Endothelial cell of umbilical vein (primary cell): ENCODE results near the gene RNGTT. TPM values are rescaled to one million over a fixed set of nuclear protein-coding genes. Genes with fewer than 3 reads are reported as not detected.

Source experiments
- BruUV-seq: library from RNA; stranded (reverse); fragments of 400-500 nt; replicated peaks from 2 replicates; lab custom pipeline; 2021; lab: Mats Ljungman, UMichigan
- CTCF ChIA-PET: fragments of 300-600, 350-600 bp; sonication (Branson Sonifier 250); formaldehyde crosslinking; loops from one replicate; lab custom pipeline; 2021; ENCODE audit warnings: antibody characterized with exemption, inconsistent platforms; lab: Charles Lee
- POLR2A ChIA-PET: fragments of 300-600, 350-600 bp; sonication (Branson Sonifier 250); formaldehyde crosslinking; loops from one replicate; lab custom pipeline; 2021; ENCODE audit warnings: antibody characterized with exemption, inconsistent platforms; lab: Charles Lee
- DNase-seq: peaks from one replicate; pipeline ENCODE4 v3.0.0-alpha.2; 2011; ENCODE audit warnings: low read depth, low spot score
- FAIRE-seq: peaks from 2 replicates; lab custom pipeline; 2011; peaks lifted over from hg19 to GRCh38; lab: Jason Lieb, UNC
- H2AFZ ChIP-seq: 2 replicates; pipeline ENCODE4 v1.6.0; 2012; ENCODE audit warnings: low read depth, low read length, control low read depth, inconsistent platforms
- H3K27ac ChIP-seq: 2 replicates; pipeline ENCODE4 v1.5.1; 2011; ENCODE audit warnings: low read depth, mild to moderate bottlenecking, control low read depth, low read length, moderate library complexity; ENCODE audit not compliant: insufficient read depth
- H3K27me3 ChIP-seq, 2 experiments: 2 replicates each; pipeline versions ENCODE4 v1.6.0 to v1.6.1; 2011; ENCODE audit warnings: low read length in 2 of 2, mixed read lengths in 1 of 2; ENCODE audit not compliant: control insufficient read depth in 2 of 2, insufficient read depth in 2 of 2
- H3K36me3 ChIP-seq, 2 experiments: 2 replicates in 1 of 2; 3 replicates in 1 of 2; pipeline ENCODE4 v1.5.1; 2011; ENCODE audit warnings: low read length in 2 of 2, mild to moderate bottlenecking in 1 of 2, moderate library complexity in 1 of 2; ENCODE audit not compliant: control insufficient read depth in 2 of 2, insufficient read depth in 2 of 2; ENCODE audit errors: extremely low read depth in 1 of 2
- H3K4me1 ChIP-seq: 3 replicates; pipeline ENCODE4 v1.5.1; 2011; ENCODE audit warnings: mild to moderate bottlenecking, low read length; ENCODE audit not compliant: control insufficient read depth, insufficient read depth; ENCODE audit errors: extremely low read depth
- H3K4me2 ChIP-seq: 2 replicates; pipeline ENCODE4 v1.6.1; 2011; ENCODE audit warnings: low read length, control low read depth, mixed read lengths; ENCODE audit not compliant: insufficient read depth
- H3K4me3 ChIP-seq, 3 experiments: fragments of 200-600 bp in 1 of 3; sonication (generic), shearing (Covaris generic) in 1 of 3; replicated peaks in 1 of 3; 2 replicates each; pipeline ENCODE4 v1.5.1; 2011 to 2016; ENCODE audit warnings: control low read depth in 3 of 3, low read length in 3 of 3, mild to moderate bottlenecking in 2 of 3, inconsistent platforms in 1 of 3, low read depth in 1 of 3, moderate library complexity in 1 of 3; ENCODE audit not compliant: insufficient read depth in 1 of 3
- H3K79me2 ChIP-seq: 2 replicates; pipeline ENCODE4 v1.6.0; 2012; ENCODE audit warnings: low read length, inconsistent platforms; ENCODE audit not compliant: control insufficient read depth, insufficient read depth
- H3K9ac ChIP-seq: replicated peaks from 2 replicates; pipeline ENCODE3; 2011; ENCODE audit warnings: low read length, control low read depth; ENCODE audit not compliant: insufficient read depth; ENCODE audit errors: extremely low read depth
- H3K9me1 ChIP-seq: replicated peaks from 3 replicates; pipeline ENCODE4 v1.6.0; 2011; ENCODE audit warnings: mild to moderate bottlenecking, low read length; ENCODE audit not compliant: control insufficient read depth, insufficient read depth; ENCODE audit errors: extremely low read depth
- H3K9me3 ChIP-seq: replicated peaks from 2 replicates; pipeline ENCODE4 v1.5.1; 2012; ENCODE audit warnings: low read length, inconsistent platforms; ENCODE audit not compliant: control insufficient read depth, insufficient read depth
- H4K20me1 ChIP-seq: replicated peaks from 2 replicates; pipeline ENCODE3; 2011; ENCODE audit warnings: mild to moderate bottlenecking, low read length; ENCODE audit not compliant: control insufficient read depth, insufficient read depth; ENCODE audit errors: extremely low read depth
- CTCF ChIP-seq, 2 donors: IDR thresholded peaks; 1 replicate in 1 of 2; 2 replicates in 1 of 2; pipeline ENCODE4 v1.5.1; 2011; ENCODE audit warnings: low read length in 2 of 2, mild to moderate bottlenecking in 2 of 2, moderate library complexity in 2 of 2, control low read depth in 1 of 2, inconsistent platforms in 1 of 2, low read depth in 1 of 2; ENCODE audit not compliant: insufficient read depth in 1 of 2; ENCODE audit errors: extremely low read depth in 1 of 2
- EZH2 ChIP-seq: IDR thresholded peaks from 2 replicates; pipeline ENCODE4 v1.6.1; 2012; ENCODE audit warnings: borderline replicate concordance, low read depth, mild to moderate bottlenecking, moderate library complexity, low read length, inconsistent platforms; ENCODE audit not compliant: severe bottlenecking
- FOS ChIP-seq: IDR thresholded peaks from 2 replicates; pipeline ENCODE4 v1.6.1; 2011; ENCODE audit warnings: mild to moderate bottlenecking, low read length, moderate library complexity, borderline replicate concordance; ENCODE audit not compliant: insufficient read depth
- GATA2 ChIP-seq: IDR thresholded peaks from 2 replicates; pipeline ENCODE4 v1.7.0; 2011; ENCODE audit warnings: low read depth, mild to moderate bottlenecking, moderate library complexity, mixed read lengths, low read length; ENCODE audit not compliant: insufficient read length, insufficient read depth
- JUN ChIP-seq: IDR thresholded peaks from 2 replicates; pipeline ENCODE4 v1.6.1; 2011; ENCODE audit warnings: borderline replicate concordance, low read depth; ENCODE audit not compliant: insufficient read length, insufficient read depth
- MAX ChIP-seq: IDR thresholded peaks from 2 replicates; pipeline ENCODE4 v1.6.1; 2011; ENCODE audit not compliant: insufficient read depth, insufficient read length
- MYC ChIP-seq: IDR thresholded peaks from one replicate; pipeline ENCODE4 v1.6.1; 2011; ENCODE audit warnings: mild to moderate bottlenecking, low read depth, low read length
- POLR2A ChIP-seq: IDR thresholded peaks from 2 replicates; pipeline ENCODE4 v1.6.1; 2012; ENCODE audit warnings: low read depth, mild to moderate bottlenecking, control low read depth, low read length
- POLR2AphosphoS5 ChIP-seq: IDR thresholded peaks from 2 replicates; pipeline ENCODE4 v1.6.1; 2012; ENCODE audit warnings: low read depth, mild to moderate bottlenecking, control low read depth, low read length, moderate library complexity; ENCODE audit not compliant: insufficient read depth
- dilution Hi-C: fragments of 300-500 bp; cut with MboI; formaldehyde crosslinking; loops from one replicate; pipeline ENCODE4 v1.15.0; 2019; ENCODE audit warnings: low sequenced_read_pairs; ENCODE audit not compliant: extremely low pct_ligation_motif_present
- intact Hi-C: fragments of 100-400 bp; cut with micrococcal nuclease; formaldehyde crosslinking; loops from one replicate; pipeline ENCODE4 v1.10.0; 2022
- polyA plus RNA-seq, 4 experiments: library from polyadenylated mRNA; depleted of rRNA in 3 of 4; stranded (reverse) in 3 of 4; unstranded in 1 of 4; fragments of >200 nt; gene quantifications; 2 replicates each; pipeline versions ENCODE4 v1.2.1 to v1.2.3, GENCODE V29; 2011 to 2012; ENCODE audit warnings: missing spikeins in 1 of 4
- total RNA-seq: library from RNA; stranded (reverse); gene quantifications from 2 replicates; pipeline ENCODE4 v1.2.3, GENCODE V29; 2021

Gene RNGTT
- total and polyA plus RNA-seq, 2 donors (not counting 3 experiments of a cell fraction or from before 2014, with no cell fraction given): 2.1 to 13.1 TPM

DNA sequence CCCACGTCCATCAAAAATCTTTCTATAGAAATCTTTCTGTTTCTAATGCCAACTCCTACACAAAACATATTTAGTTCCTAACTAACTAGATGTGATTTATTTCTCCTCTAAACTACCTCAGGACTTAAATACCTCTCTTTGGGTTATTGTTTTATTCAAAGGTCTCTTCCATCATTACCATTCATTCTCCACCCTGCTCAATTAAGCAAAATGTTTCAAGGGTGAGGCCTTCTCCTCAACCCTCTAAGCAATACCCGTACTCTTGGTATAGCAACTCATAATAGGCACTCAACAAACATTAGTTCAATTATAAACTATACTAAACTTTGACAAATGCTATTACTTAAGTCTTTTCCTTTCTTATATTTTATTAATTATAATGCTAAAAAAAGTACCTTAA is 111.4 kb downstream of the RNGTT start:
- no peak for FAIRE-seq
- no peak for DNase-seq
- no peaks in the 10 kb centered on the region for H3K4me1 ChIP-seq
- H3K9me1 ChIP-seq: no peaks in the 10 kb centered on the region
- BruUV-seq: no TSS peak
- intact Hi-C loops: no loop called here
- H3K4me2 ChIP-seq: no peak overlapping the region
- H2AFZ ChIP-seq: no peak overlapping the region
- no peak overlapping the region for H3K27ac ChIP-seq
- TF ChIP-seq MYC: no peak
- no peak for TF ChIP-seq EZH2
- TF ChIP-seq GATA2: no peak
- TF ChIP-seq JUN: no peak
- TF ChIP-seq MAX: no peak
- TF ChIP-seq POLR2AphosphoS5: no peak
- TF ChIP-seq FOS: no peak
- TF ChIP-seq CTCF (IDR thresholded peaks at IDR 0.05; ENCODE audit: extremely low read depth in 1 of 2, insufficient read depth in 1 of 2, low read depth in 1 of 2, low read length in 2 of 2): no peak
- no peak for TF ChIP-seq POLR2A
- dilution Hi-C loops: no loop called here
- POLR2A ChIA-PET: no interaction called here
- no peak overlapping the region for H3K4me3 ChIP-seq
- no peaks in the 10 kb centered on the region for H3K27me3 ChIP-seq
- H3K9me3 ChIP-seq: no peaks in the 10 kb centered on the region
- CTCF ChIA-PET: no interaction called here
- no peaks in the 10 kb centered on the region for H4K20me1 ChIP-seq
- H3K9ac ChIP-seq: no peak overlapping the region
- no peaks in the 10 kb centered on the region for H3K36me3 ChIP-seq
- no peaks in the 10 kb centered on the region for H3K79me2 ChIP-seq
